Epithelial cell of prostate (primary cell): ENCODE measurements around the gene SLC6A14.

Experiments
- DNase-seq: peaks from one replicate; pipeline ENCODE4 v3.0.0-alpha.2; 2011; ENCODE audit warnings: low read depth, low spot score
- H3K27ac ChIP-seq: fragments of 450-650 bp; 2 replicates; pipeline ENCODE4 v1.5.1; 2017; ENCODE audit warnings: mild to moderate bottlenecking

SLC6A14 gene

GRCh38 chrX:116436358-116436816 lies at the start of gene SLC6A14:
Gene SLC6A14 (plus strand): TSS chrX:116436606. CDS start chrX:116436710, 104 bp downstream.
- peak within 1 kb of the TSS; percentile 53 for H3K27ac ChIP-seq

GRCh38 chrX:116395752-116396151 lies 40.7 kb upstream of the SLC6A14 start:
- H3K27ac ChIP-seq, result no peak overlapping the region
- no peak for DNase-seq

More at GRCh38 chrX:116436358-116436816, at the start of gene SLC6A14:
- DNase-seq, result no peak

- DNase-seq, result no peak
- no peak overlapping the region for H3K27ac ChIP-seq
These were observed 36.7 kb upstream of the SLC6A14 start for GRCh38 chrX:116399681-116400080.

- DNase-seq, result no peak
- H3K27ac ChIP-seq, result no peak overlapping the region
These were observed 27.2 kb upstream of the SLC6A14 start for GRCh38 chrX:116409219-116409618.

- peak overlapping the region; percentile 12 for H3K27ac ChIP-seq
- DNase-seq, result no peak
These were observed 23.1 kb upstream of the SLC6A14 start for GRCh38 chrX:116413273-116413672.

GRCh38 chrX:116417214-116417613 lies 19.2 kb upstream of the SLC6A14 start:
- DNase-seq, result no peak
- H3K27ac ChIP-seq, result peak overlapping the region; percentile 36

- DNase-seq, result no peak
- peak overlapping the region; percentile 36 for H3K27ac ChIP-seq
These were observed 18.4 kb upstream of the SLC6A14 start for GRCh38 chrX:116417968-116418367.

- no peak for DNase-seq
These were observed 8.4 kb upstream of the SLC6A14 start for GRCh38 chrX:116427978-116428377.

GRCh38 chrX:116435597-116435996 lies 809 bp upstream of the SLC6A14 start:
- H3K27ac ChIP-seq, result peak overlapping the region; percentile 53
- DNase-seq, result no peak

More at GRCh38 chrX:116427978-116428377, 8.4 kb upstream of the SLC6A14 start:
- H3K27ac ChIP-seq, result no peak overlapping the region

- H3K27ac ChIP-seq, result no peak overlapping the region
- DNase-seq, result no peak
These were observed 12.8 kb downstream of the SLC6A14 start for GRCh38 chrX:116449156-116449555.

- DNase-seq, result no peak
- no peak within 1 kb of the TSS for H3K27ac ChIP-seq
These were observed 26.4 kb downstream of the SLC6A14 start, which contains the start of gene CT83 for GRCh38 chrX:116462822-116463221. Gene CT83 (minus strand): TSS chrX:116462976. CDS start chrX:116462856, 120 bp downstream.

- no peak overlapping the region for H3K27ac ChIP-seq
- no peak for DNase-seq
These were observed 43.7 kb downstream of the SLC6A14 start for GRCh38 chrX:116480059-116480458.

- DNase-seq, result no peak
- H3K27ac ChIP-seq, result no peak overlapping the region
These were observed 53.7 kb downstream of the SLC6A14 start for GRCh38 chrX:116490104-116490503.

- H3K27ac ChIP-seq, result no peak overlapping the region
- DNase-seq, result no peak
These were observed 56.9 kb downstream of the SLC6A14 start for GRCh38 chrX:116493271-116493670.

- H3K27ac ChIP-seq, result no peak overlapping the region
- DNase-seq, result peak; percentile 48
These were observed 63.4 kb downstream of the SLC6A14 start for GRCh38 chrX:116499780-116500179.
